Testis (tissue), 3 donors: Measurements from ENCODE around the gene PPP2R5B. TPM values are rescaled to one million over a fixed set of nuclear protein-coding genes. Genes with fewer than 3 reads are reported as not detected.
A peak's percentile ranks its signal among the peaks of the same experiment; 100 is the strongest.

Experiments used
- DNase-seq: peaks from one replicate; pipeline ENCODE4 v3.0.0-alpha.2; 2019
- H3K27ac ChIP-seq, 2 donors: fragments of 200-600 bp; sonication (generic); one replicate each; pipeline ENCODE4 v1.5.1; 2019
- H3K27me3 ChIP-seq: fragments of 200-600 bp; sonication (generic); one replicate; pipeline ENCODE4 v1.5.1; 2019
- H3K36me3 ChIP-seq: fragments of 200-600 bp; sonication (generic); one replicate; pipeline ENCODE4 v1.5.1; 2017; ENCODE audit warnings: low read depth; ENCODE audit errors: missing control alignments
- H3K4me1 ChIP-seq: fragments of 200-600 bp; sonication (generic); one replicate; pipeline ENCODE4 v1.5.1; 2019
- H3K4me3 ChIP-seq, 2 donors: fragments of 200-600 bp; sonication (generic); one replicate each; pipeline ENCODE4 v1.5.1; 2017 to 2019
- H3K9me3 ChIP-seq: fragments of 200-600 bp; sonication (generic); one replicate; pipeline ENCODE4 v1.5.1; 2017
- CTCF ChIP-seq, 3 experiments: fragments of 450-650 bp in 2 of 3; fragments of 200-600 bp in 1 of 3; sonication (generic) in 1 of 3; IDR thresholded peaks; one replicate each; pipeline ENCODE4 v1.5.1; 2016 to 2019; ENCODE audit warnings: antibody characterized with exemption in 3 of 3, mild to moderate bottlenecking in 2 of 3, moderate library complexity in 1 of 3
- POLR2A ChIP-seq: fragments of 450-650 bp; IDR thresholded peaks from one replicate; pipeline ENCODE4 v1.6.1; 2017; ENCODE audit warnings: antibody characterized with exemption, mild to moderate bottlenecking, moderate library complexity
- WGBS, 2 donors: methylation state at CpG; one replicate each; pipeline ENCODE4 v1.1.5; 2018; 5-methylcytosine and 5-hydroxymethylcytosine counted together
- intact Hi-C: fragments of 100-400 bp; cut with DNase I; formaldehyde crosslinking; loops from one replicate; pipeline ENCODE4 v1.15.1; 2023; ENCODE audit warnings: low total_unique reads
- polyA plus RNA-seq: library from polyadenylated mRNA; stranded (reverse); fragments of 350-450 nt; fragmentation: Illumina TruSeq; extraction: RNeasy Lipid Tissue Mini Kit (QIAGEN cat#74804); gene quantifications from one replicate; pipeline ENCODE4 v1.2.3, GENCODE V29; 2014; ENCODE audit warnings: low read depth, low replicate concordance; ENCODE audit not compliant: insufficient read depth
- total RNA-seq, 2 donors: library from RNA; depleted of rRNA; stranded (reverse); fragments of >200 nt; gene quantifications; one replicate each; pipeline ENCODE4 v1.2.3, GENCODE V29; 2016

PPP2R5B gene
- total and polyA plus RNA-seq, 3 donors from 2014 or later = 9.9 to 26.2 (median 19.4) TPM

GRCh38 chr11:64920124-64920523 lies 4.4 kb upstream of the PPP2R5B start:
- no peak for DNase-seq
- intact Hi-C loops = no loop called here
- no peak overlapping the region for H3K27ac ChIP-seq
- H3K9me3 ChIP-seq = no peaks in the 10 kb centered on the region
- no peak for TF ChIP-seq POLR2A
- no peak for TF ChIP-seq CTCF (IDR thresholded peaks at IDR 0.05)
- H3K4me1 ChIP-seq = peaks cover 30% of the 10 kb centered on the region
- H3K36me3 ChIP-seq = no peaks in the 10 kb centered on the region
- 52 to 87% methylated on average over 2 of the region's 2 CpGs for WGBS, 2 donors
- no peaks in the 10 kb centered on the region for H3K27me3 ChIP-seq
- no peak overlapping the region for H3K4me3 ChIP-seq

DNA sequence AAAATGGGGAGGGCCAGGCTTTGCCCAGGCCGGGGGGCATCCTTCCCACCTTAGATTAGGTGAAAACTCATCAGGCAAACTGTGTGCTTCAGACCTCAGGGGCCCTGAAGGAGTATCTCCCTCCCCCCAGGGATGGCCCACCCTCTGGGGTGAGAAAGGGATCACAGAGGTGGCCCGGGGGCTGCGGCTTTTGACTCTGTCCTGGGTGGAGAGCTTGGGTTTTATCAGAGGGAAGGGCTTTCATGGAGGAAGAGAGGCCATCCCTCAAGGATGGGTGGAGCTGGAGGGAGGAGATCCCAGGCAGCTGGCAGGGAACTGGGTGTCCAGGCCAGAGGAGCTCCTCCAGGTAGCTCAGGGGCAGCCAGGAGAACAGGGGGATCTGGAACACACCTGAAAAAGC lies 3.1 kb upstream of the PPP2R5B start:
- Histone ChIP-seq H3K4me1 (peaks cover 25% of the 10 kb centered on the region), H3K27me3 (no peaks in the 10 kb centered on the region), H3K4me3 (no peak overlapping the region), H3K36me3 (no peaks in the 10 kb centered on the region), H3K9me3 (no peaks in the 10 kb centered on the region), H3K27ac (no peak overlapping the region)
- no peak for TF ChIP-seq CTCF (IDR thresholded peaks at IDR 0.05)
- TF ChIP-seq POLR2A = no peak
- no peak for DNase-seq
- intact Hi-C loops = no loop called here
- WGBS, 2 donors = 56 to 92% methylated on average over 2 to 3 of the region's 3 CpGs

DNA sequence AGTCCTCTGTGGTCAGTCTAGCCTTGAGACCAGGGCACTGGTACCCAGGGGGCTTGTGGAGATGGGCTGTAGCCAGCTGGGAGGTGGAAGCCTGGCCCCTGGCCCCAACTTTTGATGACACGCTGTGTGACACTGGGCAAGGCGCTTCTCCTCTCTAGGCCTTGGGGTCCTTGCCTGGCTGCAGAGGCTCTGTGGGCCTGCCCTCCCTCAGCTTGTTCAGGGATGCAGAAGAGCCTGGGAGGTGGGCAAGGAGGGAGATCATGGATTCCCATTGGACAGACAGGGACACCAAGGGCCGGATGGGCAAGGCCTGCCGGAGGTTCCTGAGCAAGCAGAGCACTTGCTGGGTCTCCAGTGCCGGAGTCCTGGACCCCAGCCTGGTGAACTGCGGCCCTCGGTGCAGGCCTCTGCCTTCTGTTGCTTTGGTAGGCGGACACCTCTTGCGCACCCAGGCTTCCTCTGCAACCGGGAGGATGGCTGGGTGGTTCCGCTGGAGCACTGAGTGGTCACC lies 1.3 kb upstream of the PPP2R5B start:
- H3K4me1 ChIP-seq = peaks cover 20% of the 10 kb centered on the region
- no peak for TF ChIP-seq CTCF (IDR thresholded peaks at IDR 0.05)
- TF ChIP-seq POLR2A = no peak
- no peak overlapping the region for H3K27ac ChIP-seq
- intact Hi-C loops = no loop called here
- H3K36me3 ChIP-seq = no peaks in the 10 kb centered on the region
- DNase-seq = no peak
- 95 to 100% methylated on average over 2 to 11 of the region's 11 CpGs for WGBS, 2 donors
- H3K27me3 ChIP-seq = no peaks in the 10 kb centered on the region
- H3K9me3 ChIP-seq = no peaks in the 10 kb centered on the region
- H3K4me3 ChIP-seq = no peak overlapping the region

DNA sequence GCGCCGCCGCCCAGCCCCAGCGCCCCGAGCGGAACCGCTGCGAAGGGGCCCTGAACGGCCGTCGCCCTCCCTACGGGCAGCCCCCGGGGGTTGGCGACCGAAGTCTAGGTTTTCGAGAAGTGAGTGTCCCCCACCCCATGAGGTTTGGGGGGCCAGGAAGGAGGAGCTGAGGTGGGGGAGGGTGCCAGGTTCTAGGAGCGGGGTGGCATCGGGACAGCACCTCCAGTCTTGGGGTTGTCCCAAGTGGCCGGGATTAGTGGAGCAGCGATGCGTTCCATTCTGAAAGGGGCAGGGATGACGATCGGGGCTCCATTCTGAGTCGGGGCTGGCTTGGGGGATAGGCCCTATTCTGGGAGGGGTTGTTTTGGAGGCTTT lies 408 bp downstream of the PPP2R5B start:
- intact Hi-C loops = no loop called here
- 1 to 3% methylated on average over 9 to 24 of the region's 24 CpGs for WGBS, 2 donors
- DNase-seq = no peak
- no peaks in the 10 kb centered on the region for H3K9me3 ChIP-seq
- H3K27me3 ChIP-seq = no peaks in the 10 kb centered on the region
- no peaks in the 10 kb centered on the region for H3K36me3 ChIP-seq
- H3K4me1 ChIP-seq = peaks cover 18% of the 10 kb centered on the region
- TF ChIP-seq POLR2A (no peak), CTCF (IDR thresholded peaks at IDR 0.05) (no peak)
- peak overlapping the region; percentile 80 to 85 for H3K4me3 ChIP-seq
- peak overlapping the region; percentile 82 to 89 for H3K27ac ChIP-seq
